NCI-H1092 treated with DMSO at 0.1 percent for 48 hours (cell line): Measurements from ENCODE around the gene MADCAM1.

Experiments
- DNase-seq: peaks from one replicate; lab custom pipeline; 2025; lab: John Stamatoyannopoulos, UW

MADCAM1 gene

GRCh38 chr19:532561-533363 is 36.5 kb downstream of the MADCAM1 start:
- DNase-seq = peak; percentile 69

- no peak for DNase-seq
These were observed 37.2 kb downstream of the MADCAM1 start for GRCh38 chr19:533364-534058.

GRCh38 chr19:534088-534487 is 37.8 kb downstream of the MADCAM1 start:
- DNase-seq = no peak

GRCh38 chr19:535017-535835 is 38.9 kb downstream of the MADCAM1 start:
- no peak for DNase-seq

- DNase-seq = no peak
These were observed 40.0 kb downstream of the MADCAM1 start for GRCh38 chr19:536031-536880.

GRCh38 chr19:536881-537404 is 40.7 kb downstream of the MADCAM1 start:
- no peak for DNase-seq

- no peak for DNase-seq
These were observed 42.5 kb downstream of the MADCAM1 start for GRCh38 chr19:538641-539428.

GRCh38 chr19:539429-540030 is 43.2 kb downstream of the MADCAM1 start:
- no peak for DNase-seq

- DNase-seq = no peak
These were observed 44.8 kb downstream of the MADCAM1 start for GRCh38 chr19:540867-541637.

- DNase-seq = no peak
These were observed 45.4 kb downstream of the MADCAM1 start for GRCh38 chr19:541699-542098.

GRCh38 chr19:542173-542866 is 46.0 kb downstream of the MADCAM1 start:
- DNase-seq = no peak

- no peak for DNase-seq
These were observed 47.8 kb downstream of the MADCAM1 start, which contains the start of gene GZMM for GRCh38 chr19:543910-544608. Gene GZMM, plus strand, starts transcription at chr19:544053. Its CDS starts 19 bp downstream, at chr19:544072.

- DNase-seq = no peak
These were observed 50.8 kb downstream of the MADCAM1 start for GRCh38 chr19:547117-547516.

GRCh38 chr19:547836-548720 is 51.8 kb downstream of the MADCAM1 start:
- DNase-seq = no peak

- no peak for DNase-seq
These were observed 52.9 kb downstream of the MADCAM1 start for GRCh38 chr19:548886-549830.

- DNase-seq = no peak
These were observed 58.5 kb downstream of the MADCAM1 start for GRCh38 chr19:554817-555216.
